K562 (cell line): Measurements from ENCODE around the gene ERVMER34-1.

Experiments used
- EGR1 ChIP-seq: fragments of 450-650 bp; conservative IDR thresholded peaks from 2 replicates; pipeline ENCODE4 v1.6.1; 2017; ENCODE audit warnings: mild to moderate bottlenecking
- JUNB ChIP-seq: fragments of 450-650 bp; formaldehyde crosslinking; conservative IDR thresholded peaks from 2 replicates; pipeline ENCODE4 v1.4.0; 2020; ENCODE audit warnings: mild to moderate bottlenecking
- NFE2L1 ChIP-seq: fragments of 450-650 bp; IDR thresholded peaks from 2 replicates; pipeline ENCODE4 v1.6.1; 2016; ENCODE audit warnings: missing genetic modification characterization, low read depth, mild to moderate bottlenecking, missing compliant biosample characterization, moderate library complexity, borderline replicate concordance
- RFX7 ChIP-seq: fragments of 250-450 bp; sonication (Bioruptor Pico); IDR thresholded peaks from 2 replicates; pipeline ENCODE4 v1.5.1; 2021; ENCODE audit warnings: mild to moderate bottlenecking
- ZBTB43 ChIP-seq: sonication (generic); formaldehyde crosslinking; IDR thresholded peaks from 2 replicates; pipeline ENCODE4 v1.8.0; 2023; ENCODE audit warnings: mild to moderate bottlenecking, missing genetic modification reagents
- ZBTB7A ChIP-seq: IDR thresholded peaks from 2 replicates; pipeline ENCODE4 v1.6.1; 2011; ENCODE audit warnings: low read depth, mild to moderate bottlenecking, low read length, moderate library complexity, borderline replicate concordance; ENCODE audit not compliant: control insufficient read depth
- TF ChIP-seq, protein P1 (sequence below): sonication (generic); formaldehyde crosslinking; IDR thresholded peaks from 2 replicates; pipeline ENCODE4 v1.9.0; 2022; ENCODE audit warnings: mild to moderate bottlenecking, missing genetic modification reagents
- TF ChIP-seq, protein P2 (sequence below), 3 experiments: IDR thresholded peaks in 2 of 3; conservative IDR thresholded peaks in 1 of 3; 2 replicates each; pipeline ENCODE4 v1.5.1; 2011 to 2012; ENCODE audit warnings: low read length in 3 of 3, mild to moderate bottlenecking in 3 of 3, control low read depth in 2 of 3, improper control_type of control experiment in 1 of 3, inconsistent platforms in 1 of 3, low read depth in 1 of 3, mixed read lengths in 1 of 3, moderate library complexity in 1 of 3; ENCODE audit not compliant: insufficient read depth in 2 of 3
- TF ChIP-seq, protein P3 (sequence below): fragments of 250-450 bp; sonication (Bioruptor Pico); IDR thresholded peaks from 2 replicates; pipeline ENCODE4 v1.4.0; 2020; ENCODE audit warnings: borderline replicate concordance

- TF ChIP-seq, protein P1, sequence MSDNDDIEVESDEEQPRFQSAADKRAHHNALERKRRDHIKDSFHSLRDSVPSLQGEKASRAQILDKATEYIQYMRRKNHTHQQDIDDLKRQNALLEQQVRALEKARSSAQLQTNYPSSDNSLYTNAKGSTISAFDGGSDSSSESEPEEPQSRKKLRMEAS (CRISPR knock-in tag), result no peak
- TF ChIP-seq JUNB (CRISPR knock-in tag) (no peak), ZBTB7A (no peak), ZBTB43 (no peak), NFE2L1 (tag) (no peak), RFX7 (CRISPR knock-in tag) (no peak), EGR1 (no peak)
- TF ChIP-seq, protein P2, sequence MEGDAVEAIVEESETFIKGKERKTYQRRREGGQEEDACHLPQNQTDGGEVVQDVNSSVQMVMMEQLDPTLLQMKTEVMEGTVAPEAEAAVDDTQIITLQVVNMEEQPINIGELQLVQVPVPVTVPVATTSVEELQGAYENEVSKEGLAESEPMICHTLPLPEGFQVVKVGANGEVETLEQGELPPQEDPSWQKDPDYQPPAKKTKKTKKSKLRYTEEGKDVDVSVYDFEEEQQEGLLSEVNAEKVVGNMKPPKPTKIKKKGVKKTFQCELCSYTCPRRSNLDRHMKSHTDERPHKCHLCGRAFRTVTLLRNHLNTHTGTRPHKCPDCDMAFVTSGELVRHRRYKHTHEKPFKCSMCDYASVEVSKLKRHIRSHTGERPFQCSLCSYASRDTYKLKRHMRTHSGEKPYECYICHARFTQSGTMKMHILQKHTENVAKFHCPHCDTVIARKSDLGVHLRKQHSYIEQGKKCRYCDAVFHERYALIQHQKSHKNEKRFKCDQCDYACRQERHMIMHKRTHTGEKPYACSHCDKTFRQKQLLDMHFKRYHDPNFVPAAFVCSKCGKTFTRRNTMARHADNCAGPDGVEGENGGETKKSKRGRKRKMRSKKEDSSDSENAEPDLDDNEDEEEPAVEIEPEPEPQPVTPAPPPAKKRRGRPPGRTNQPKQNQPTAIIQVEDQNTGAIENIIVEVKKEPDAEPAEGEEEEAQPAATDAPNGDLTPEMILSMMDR (IDR thresholded peaks at IDR 0.05 in 2 of 3, conservative IDR thresholded peaks at IDR 0.05 in 1 of 3; ENCODE audit: insufficient read depth in 2 of 3, low read depth in 1 of 3, low read length in 3 of 3), result no peak
- TF ChIP-seq, protein P3, sequence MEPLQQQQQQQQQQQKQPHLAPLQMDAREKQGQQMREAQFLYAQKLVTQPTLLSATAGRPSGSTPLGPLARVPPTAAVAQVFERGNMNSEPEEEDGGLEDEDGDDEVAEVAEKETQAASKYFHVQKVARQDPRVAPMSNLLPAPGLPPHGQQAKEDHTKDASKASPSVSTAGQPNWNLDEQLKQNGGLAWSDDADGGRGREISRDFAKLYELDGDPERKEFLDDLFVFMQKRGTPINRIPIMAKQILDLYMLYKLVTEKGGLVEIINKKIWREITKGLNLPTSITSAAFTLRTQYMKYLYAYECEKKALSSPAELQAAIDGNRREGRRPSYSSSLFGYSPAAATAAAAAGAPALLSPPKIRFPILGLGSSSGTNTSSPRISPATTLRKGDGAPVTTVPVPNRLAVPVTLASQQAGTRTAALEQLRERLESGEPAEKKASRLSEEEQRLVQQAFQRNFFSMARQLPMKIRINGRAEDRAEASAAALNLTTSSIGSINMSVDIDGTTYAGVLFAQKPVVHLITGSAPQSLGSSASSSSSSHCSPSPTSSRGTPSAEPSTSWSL, result no peak
These were observed 44.3 kb upstream of the ERVMER34-1 start for GRCh38 chr4:52795533-52795932.
